GM12878 (cell line): ENCODE data around the gene FLNC.

ENCODE experiments used
- CBFB ChIP-seq: IDR thresholded peaks from 2 replicates; pipeline ENCODE4 v1.6.1; 2016; ENCODE audit warnings: antibody characterized with exemption, low read depth
- ESRRA ChIP-seq: IDR thresholded peaks from 2 replicates; pipeline ENCODE4 v1.6.1; 2012; ENCODE audit warnings: mild to moderate bottlenecking, low read length, improper control_type of control experiment
- EZH2 ChIP-seq: IDR thresholded peaks from 2 replicates; pipeline ENCODE4 v1.6.1; 2012; ENCODE audit warnings: low read depth, mild to moderate bottlenecking, control low read depth, inconsistent platforms, low read length, borderline replicate concordance; ENCODE audit not compliant: control insufficient read depth
- FOXM1 ChIP-seq: IDR thresholded peaks from 2 replicates; pipeline ENCODE4 v1.6.1; 2012; ENCODE audit warnings: low read depth, mild to moderate bottlenecking, inconsistent platforms, low read length, moderate library complexity
- HCFC1 ChIP-seq: fragments of 150-350 bp; IDR thresholded peaks from 2 replicates; pipeline ENCODE4 v1.6.1; 2014; ENCODE audit warnings: low read length
- RAD21 ChIP-seq: IDR thresholded peaks from 2 replicates; pipeline ENCODE4 v1.6.1; 2011; ENCODE audit warnings: mild to moderate bottlenecking, low read depth, low read length, moderate library complexity; ENCODE audit not compliant: insufficient read depth
- RBBP5 ChIP-seq: fragments of 200-600 bp; sonication (generic); conservative IDR thresholded peaks from 2 replicates; pipeline ENCODE4 v1.6.1; 2016
- RCOR1 ChIP-seq: conservative IDR thresholded peaks from 2 replicates; pipeline ENCODE4 v1.6.1; 2012; ENCODE audit warnings: low read depth, low read length, improper control_type of control experiment
- REST ChIP-seq: IDR thresholded peaks from 2 replicates; pipeline ENCODE4 v1.6.1; 2012; ENCODE audit warnings: mild to moderate bottlenecking, low read depth, low read length
- RFX5 ChIP-seq: IDR thresholded peaks from 2 replicates; pipeline ENCODE4 v1.6.1; 2011; ENCODE audit warnings: low read depth, low read length, improper control_type of control experiment
- SRF ChIP-seq, 2 experiments: IDR thresholded peaks; 2 replicates each; pipeline ENCODE4 v1.6.1; 2011; ENCODE audit warnings: low read depth in 2 of 2, low read length in 2 of 2, mild to moderate bottlenecking in 1 of 2, moderate library complexity in 1 of 2
- ZNF622 ChIP-seq: fragments of 450-650 bp; IDR thresholded peaks from 2 replicates; pipeline ENCODE4 v1.6.1; 2017; ENCODE audit warnings: mild to moderate bottlenecking, inconsistent platforms
- TF ChIP-seq, protein P1 (sequence below): fragments of 450-650 bp; conservative IDR thresholded peaks from 2 replicates; pipeline ENCODE4 v1.6.1; 2017; ENCODE audit warnings: mild to moderate bottlenecking, moderate library complexity
- TF ChIP-seq, protein P2 (sequence below), 3 experiments: IDR thresholded peaks in 2 of 3; conservative IDR thresholded peaks in 1 of 3; 2 replicates each; pipeline ENCODE4 v1.5.1; 2011; ENCODE audit warnings: low read depth in 3 of 3, low read length in 3 of 3, mild to moderate bottlenecking in 3 of 3, control low read depth in 2 of 3, moderate library complexity in 2 of 3, inconsistent platforms in 1 of 3, mixed read lengths in 1 of 3; ENCODE audit not compliant: control insufficient read depth in 2 of 3, insufficient read depth in 1 of 3; ENCODE audit errors: extremely low read depth in 1 of 3

DNA sequence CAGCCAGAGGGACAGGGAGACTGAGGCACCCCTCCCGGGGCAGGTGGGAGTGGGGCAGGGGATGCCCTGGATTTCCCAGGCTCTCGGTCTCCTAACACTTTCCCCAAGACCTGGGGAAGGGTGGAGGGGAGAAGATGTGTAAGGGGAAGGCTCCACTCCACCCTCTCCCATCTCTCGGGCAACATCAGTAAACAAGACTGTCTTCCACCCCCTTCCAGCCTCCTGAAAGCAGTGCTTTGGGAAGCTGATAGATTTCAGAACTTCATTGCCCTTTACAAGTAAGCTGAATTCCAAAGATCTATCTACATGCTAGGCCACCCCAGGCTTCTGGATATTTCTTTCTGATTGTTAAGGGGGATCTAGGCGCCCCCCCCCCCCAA lies 3.7 kb downstream of the FLNC start:
- TF ChIP-seq SRF (IDR thresholded peaks at IDR 0.05; ENCODE audit: low read depth in 2 of 2, low read length in 2 of 2) (no peak), ZNF622 (no peak), CBFB (no peak), HCFC1 (no peak), EZH2 (no peak), ESRRA (no peak), RAD21 (no peak), RBBP5 (no peak), RFX5 (no peak), REST (no peak), FOXM1 (no peak), RCOR1 (no peak)
- TF ChIP-seq, protein P1, sequence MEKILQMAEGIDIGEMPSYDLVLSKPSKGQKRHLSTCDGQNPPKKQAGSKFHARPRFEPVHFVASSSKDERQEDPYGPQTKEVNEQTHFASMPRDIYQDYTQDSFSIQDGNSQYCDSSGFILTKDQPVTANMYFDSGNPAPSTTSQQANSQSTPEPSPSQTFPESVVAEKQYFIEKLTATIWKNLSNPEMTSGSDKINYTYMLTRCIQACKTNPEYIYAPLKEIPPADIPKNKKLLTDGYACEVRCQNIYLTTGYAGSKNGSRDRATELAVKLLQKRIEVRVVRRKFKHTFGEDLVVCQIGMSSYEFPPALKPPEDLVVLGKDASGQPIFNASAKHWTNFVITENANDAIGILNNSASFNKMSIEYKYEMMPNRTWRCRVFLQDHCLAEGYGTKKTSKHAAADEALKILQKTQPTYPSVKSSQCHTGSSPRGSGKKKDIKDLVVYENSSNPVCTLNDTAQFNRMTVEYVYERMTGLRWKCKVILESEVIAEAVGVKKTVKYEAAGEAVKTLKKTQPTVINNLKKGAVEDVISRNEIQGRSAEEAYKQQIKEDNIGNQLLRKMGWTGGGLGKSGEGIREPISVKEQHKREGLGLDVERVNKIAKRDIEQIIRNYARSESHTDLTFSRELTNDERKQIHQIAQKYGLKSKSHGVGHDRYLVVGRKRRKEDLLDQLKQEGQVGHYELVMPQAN: no peak
- TF ChIP-seq, protein P2, sequence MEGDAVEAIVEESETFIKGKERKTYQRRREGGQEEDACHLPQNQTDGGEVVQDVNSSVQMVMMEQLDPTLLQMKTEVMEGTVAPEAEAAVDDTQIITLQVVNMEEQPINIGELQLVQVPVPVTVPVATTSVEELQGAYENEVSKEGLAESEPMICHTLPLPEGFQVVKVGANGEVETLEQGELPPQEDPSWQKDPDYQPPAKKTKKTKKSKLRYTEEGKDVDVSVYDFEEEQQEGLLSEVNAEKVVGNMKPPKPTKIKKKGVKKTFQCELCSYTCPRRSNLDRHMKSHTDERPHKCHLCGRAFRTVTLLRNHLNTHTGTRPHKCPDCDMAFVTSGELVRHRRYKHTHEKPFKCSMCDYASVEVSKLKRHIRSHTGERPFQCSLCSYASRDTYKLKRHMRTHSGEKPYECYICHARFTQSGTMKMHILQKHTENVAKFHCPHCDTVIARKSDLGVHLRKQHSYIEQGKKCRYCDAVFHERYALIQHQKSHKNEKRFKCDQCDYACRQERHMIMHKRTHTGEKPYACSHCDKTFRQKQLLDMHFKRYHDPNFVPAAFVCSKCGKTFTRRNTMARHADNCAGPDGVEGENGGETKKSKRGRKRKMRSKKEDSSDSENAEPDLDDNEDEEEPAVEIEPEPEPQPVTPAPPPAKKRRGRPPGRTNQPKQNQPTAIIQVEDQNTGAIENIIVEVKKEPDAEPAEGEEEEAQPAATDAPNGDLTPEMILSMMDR (IDR thresholded peaks at IDR 0.05 in 2 of 3, conservative IDR thresholded peaks at IDR 0.05 in 1 of 3; ENCODE audit: control insufficient read depth in 2 of 3, extremely low read depth in 1 of 3, insufficient read depth in 1 of 3, low read depth in 3 of 3, low read length in 3 of 3): no peak
